Measurements from ENCODE around the gene ZFAND6.

DNA sequence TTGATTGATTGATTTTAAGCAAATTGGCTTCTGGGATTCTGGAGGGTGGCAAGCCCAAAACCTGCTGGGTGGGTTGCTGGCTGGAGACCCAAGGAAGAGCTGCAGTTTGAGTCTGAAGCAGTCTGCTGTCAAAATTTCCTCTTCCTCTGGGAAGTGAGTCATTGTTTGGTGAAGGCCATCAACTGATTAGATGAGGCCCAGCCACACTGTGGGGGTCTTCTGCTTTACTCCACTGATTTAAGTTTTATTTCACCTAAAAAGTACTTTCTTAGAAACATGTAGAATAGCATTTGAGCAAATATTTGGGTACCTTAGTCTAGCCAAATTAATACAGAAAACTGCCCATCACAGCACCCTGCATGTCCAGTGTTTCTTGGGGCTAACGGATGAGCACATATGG, 127.1 kb downstream of the ZFAND6 start:
- TF ChIP-seq, protein P1, sequence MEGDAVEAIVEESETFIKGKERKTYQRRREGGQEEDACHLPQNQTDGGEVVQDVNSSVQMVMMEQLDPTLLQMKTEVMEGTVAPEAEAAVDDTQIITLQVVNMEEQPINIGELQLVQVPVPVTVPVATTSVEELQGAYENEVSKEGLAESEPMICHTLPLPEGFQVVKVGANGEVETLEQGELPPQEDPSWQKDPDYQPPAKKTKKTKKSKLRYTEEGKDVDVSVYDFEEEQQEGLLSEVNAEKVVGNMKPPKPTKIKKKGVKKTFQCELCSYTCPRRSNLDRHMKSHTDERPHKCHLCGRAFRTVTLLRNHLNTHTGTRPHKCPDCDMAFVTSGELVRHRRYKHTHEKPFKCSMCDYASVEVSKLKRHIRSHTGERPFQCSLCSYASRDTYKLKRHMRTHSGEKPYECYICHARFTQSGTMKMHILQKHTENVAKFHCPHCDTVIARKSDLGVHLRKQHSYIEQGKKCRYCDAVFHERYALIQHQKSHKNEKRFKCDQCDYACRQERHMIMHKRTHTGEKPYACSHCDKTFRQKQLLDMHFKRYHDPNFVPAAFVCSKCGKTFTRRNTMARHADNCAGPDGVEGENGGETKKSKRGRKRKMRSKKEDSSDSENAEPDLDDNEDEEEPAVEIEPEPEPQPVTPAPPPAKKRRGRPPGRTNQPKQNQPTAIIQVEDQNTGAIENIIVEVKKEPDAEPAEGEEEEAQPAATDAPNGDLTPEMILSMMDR (conservative IDR thresholded peaks at IDR 0.05 in 1 of 2, IDR thresholded peaks at IDR 0.05 in 1 of 2; ENCODE audit: low read depth in 1 of 2, low read length in 2 of 2): no peak
- no peak for TF ChIP-seq EZH2 (IDR thresholded peaks at IDR 0.05; ENCODE audit: low read length, missing control alignments)
